PFSK-1 (cell line): ENCODE measurements around the gene CACNA2D4.

ENCODE experiments used
- FOXP2 ChIP-seq: optimal IDR thresholded peaks from 2 replicates; pipeline ENCODE3; 2011; ENCODE audit warnings: borderline replicate concordance, control low read depth, inconsistent platforms; ENCODE audit not compliant: insufficient read depth; ENCODE audit errors: extremely low read length, extremely low read depth
- POLR2AphosphoS5 ChIP-seq: IDR thresholded peaks from 2 replicates; pipeline ENCODE4 v1.6.1; 2012; ENCODE audit warnings: low read depth, mild to moderate bottlenecking, control low read depth, low read length, moderate library complexity
- SIN3A ChIP-seq: IDR thresholded peaks from 2 replicates; pipeline ENCODE4 v1.6.1; 2012; ENCODE audit warnings: mild to moderate bottlenecking, low read length, moderate library complexity, borderline replicate concordance; ENCODE audit not compliant: insufficient read depth
- TAF1 ChIP-seq: IDR thresholded peaks from 2 replicates; pipeline ENCODE4 v1.6.1; 2012; ENCODE audit warnings: low read length, control low read depth, borderline replicate concordance; ENCODE audit not compliant: insufficient read depth
- TF ChIP-seq, protein P1 (sequence below), 2 experiments: IDR thresholded peaks; 2 replicates each; pipeline versions ENCODE4 v1.6.1 to v1.8.0; 2011 to 2012; ENCODE audit warnings: low read depth in 2 of 2, low read length in 2 of 2, control low read depth in 1 of 2, inconsistent platforms in 1 of 2, mild to moderate bottlenecking in 1 of 2, moderate library complexity in 1 of 2; ENCODE audit not compliant: insufficient read depth in 1 of 2

CACNA2D4 gene

DNA sequence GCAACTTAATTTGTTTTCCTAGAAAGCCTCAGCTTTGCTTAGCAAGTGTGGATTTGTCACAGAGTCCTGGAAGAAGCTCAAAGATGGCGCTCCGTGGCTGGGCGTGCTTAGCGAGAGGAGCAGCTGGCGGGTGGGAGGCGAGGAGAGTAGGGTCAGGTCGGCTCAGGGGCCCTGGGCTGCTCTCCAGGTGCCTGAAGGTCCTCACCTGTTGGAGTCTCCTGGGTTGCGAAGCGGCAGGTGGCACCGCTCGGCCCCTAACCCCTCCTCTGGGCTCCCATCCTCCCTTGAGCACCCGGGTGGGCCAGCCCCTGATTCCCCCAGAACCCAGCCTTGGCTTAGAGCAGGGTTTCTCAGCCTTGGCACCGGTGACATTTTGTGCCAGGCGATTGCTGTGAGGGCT lies 73.0 kb downstream of the CACNA2D4 start:
- TF ChIP-seq POLR2AphosphoS5 (no peak), FOXP2 (no peak), SIN3A (no peak), TAF1 (no peak)
- TF ChIP-seq, protein P1, sequence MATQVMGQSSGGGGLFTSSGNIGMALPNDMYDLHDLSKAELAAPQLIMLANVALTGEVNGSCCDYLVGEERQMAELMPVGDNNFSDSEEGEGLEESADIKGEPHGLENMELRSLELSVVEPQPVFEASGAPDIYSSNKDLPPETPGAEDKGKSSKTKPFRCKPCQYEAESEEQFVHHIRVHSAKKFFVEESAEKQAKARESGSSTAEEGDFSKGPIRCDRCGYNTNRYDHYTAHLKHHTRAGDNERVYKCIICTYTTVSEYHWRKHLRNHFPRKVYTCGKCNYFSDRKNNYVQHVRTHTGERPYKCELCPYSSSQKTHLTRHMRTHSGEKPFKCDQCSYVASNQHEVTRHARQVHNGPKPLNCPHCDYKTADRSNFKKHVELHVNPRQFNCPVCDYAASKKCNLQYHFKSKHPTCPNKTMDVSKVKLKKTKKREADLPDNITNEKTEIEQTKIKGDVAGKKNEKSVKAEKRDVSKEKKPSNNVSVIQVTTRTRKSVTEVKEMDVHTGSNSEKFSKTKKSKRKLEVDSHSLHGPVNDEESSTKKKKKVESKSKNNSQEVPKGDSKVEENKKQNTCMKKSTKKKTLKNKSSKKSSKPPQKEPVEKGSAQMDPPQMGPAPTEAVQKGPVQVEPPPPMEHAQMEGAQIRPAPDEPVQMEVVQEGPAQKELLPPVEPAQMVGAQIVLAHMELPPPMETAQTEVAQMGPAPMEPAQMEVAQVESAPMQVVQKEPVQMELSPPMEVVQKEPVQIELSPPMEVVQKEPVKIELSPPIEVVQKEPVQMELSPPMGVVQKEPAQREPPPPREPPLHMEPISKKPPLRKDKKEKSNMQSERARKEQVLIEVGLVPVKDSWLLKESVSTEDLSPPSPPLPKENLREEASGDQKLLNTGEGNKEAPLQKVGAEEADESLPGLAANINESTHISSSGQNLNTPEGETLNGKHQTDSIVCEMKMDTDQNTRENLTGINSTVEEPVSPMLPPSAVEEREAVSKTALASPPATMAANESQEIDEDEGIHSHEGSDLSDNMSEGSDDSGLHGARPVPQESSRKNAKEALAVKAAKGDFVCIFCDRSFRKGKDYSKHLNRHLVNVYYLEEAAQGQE (IDR thresholded peaks at IDR 0.05; ENCODE audit: insufficient read depth in 1 of 2, low read depth in 2 of 2, low read length in 2 of 2) = no peak

DNA sequence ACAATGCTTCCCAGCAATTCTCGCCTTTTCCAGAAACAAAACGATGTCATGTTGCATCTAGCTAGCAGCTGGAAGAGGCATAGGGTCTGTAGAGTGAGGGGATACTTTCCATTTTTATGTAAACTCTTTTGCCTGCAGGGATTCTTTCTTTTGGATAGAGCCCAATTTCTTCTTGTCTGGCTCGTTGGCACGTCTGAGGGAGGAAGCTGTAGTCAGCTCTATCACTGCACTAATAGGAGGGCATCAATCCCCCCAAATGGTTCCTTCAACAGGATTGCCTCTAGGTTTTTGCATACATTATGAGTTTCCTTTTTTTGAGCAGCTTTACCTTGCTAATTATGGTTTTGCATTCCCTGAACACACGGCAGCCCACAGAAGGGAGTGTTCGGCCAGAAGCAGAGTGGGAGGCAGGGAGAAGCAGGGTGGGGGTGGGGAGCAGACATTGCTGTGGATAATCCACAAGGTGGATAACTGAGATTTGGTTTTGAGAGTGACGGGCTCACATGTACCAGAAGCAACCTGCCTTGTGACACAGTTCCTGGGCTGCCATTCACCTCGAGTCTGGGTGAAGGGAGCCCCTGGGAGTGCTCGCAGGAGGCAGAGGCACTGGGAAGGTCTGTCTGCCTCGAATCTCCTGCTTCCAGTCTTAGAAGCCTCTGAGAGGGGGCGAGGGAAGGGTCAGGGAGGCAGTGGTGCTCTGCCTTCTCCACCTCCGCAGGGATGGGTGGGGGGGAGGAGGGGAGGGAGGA lies 73.6 kb downstream of the CACNA2D4 start:
- TF ChIP-seq POLR2AphosphoS5 (no peak), SIN3A (no peak), FOXP2 (no peak), TAF1 (no peak)
- TF ChIP-seq, protein P1 (IDR thresholded peaks at IDR 0.05; ENCODE audit: insufficient read depth in 1 of 2, low read depth in 2 of 2, low read length in 2 of 2) = no peak

DNA sequence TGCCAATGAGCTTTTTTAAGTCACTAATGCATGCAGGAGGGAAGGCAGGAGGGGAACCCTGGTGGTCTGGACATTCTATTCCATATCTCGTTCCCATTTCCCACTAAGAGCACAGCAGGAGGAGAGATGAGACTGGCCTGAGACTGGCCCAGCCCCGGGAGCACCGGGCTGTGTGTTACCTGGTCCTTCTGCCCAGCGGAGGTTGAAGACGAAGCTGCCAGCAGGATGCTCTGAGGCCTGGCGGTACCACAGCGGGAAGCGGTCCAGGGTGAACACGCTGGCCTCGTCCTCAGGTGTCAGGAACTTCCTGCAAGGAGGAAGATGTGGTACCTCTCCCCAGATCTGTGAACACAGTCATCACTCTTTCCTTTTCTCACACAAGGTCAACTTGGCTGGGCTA lies 74.2 kb downstream of the CACNA2D4 start:
- TF ChIP-seq POLR2AphosphoS5 (no peak), FOXP2 (no peak), SIN3A (no peak), TAF1 (no peak)
- TF ChIP-seq, protein P1 (IDR thresholded peaks at IDR 0.05; ENCODE audit: insufficient read depth in 1 of 2, low read depth in 2 of 2, low read length in 2 of 2) = no peak

DNA sequence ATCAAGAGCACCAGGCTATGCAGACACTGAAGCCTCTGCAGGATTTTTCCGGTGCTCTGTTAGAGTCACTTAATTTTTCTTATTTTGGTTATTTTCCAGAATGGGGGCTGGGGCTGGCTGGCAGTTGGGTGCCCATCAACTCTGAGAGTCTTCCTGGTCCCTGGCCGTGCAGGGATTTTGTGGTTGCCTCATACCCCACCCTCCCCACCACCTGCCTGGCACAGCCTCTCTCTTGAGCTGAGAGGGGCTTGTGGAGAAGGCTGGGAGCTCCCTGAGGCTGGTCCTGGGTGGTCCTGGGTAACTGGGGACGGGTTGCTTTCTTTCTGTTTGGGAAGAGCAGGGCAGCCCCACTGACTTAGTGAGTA lies 74.8 kb downstream of the CACNA2D4 start:
- TF ChIP-seq TAF1 (no peak), SIN3A (no peak), FOXP2 (no peak), POLR2AphosphoS5 (no peak)
- TF ChIP-seq, protein P1 (IDR thresholded peaks at IDR 0.05; ENCODE audit: insufficient read depth in 1 of 2, low read depth in 2 of 2, low read length in 2 of 2) = no peak
